Neural cell (in vitro differentiated cells): ENCODE results near the gene RBM33.

Experiments
- EP300 ChIP-seq: fragments of 450-650 bp; conservative IDR thresholded peaks from 2 replicates; pipeline ENCODE4 v1.6.1; 2014; ENCODE audit warnings: antibody characterized with exemption, mild to moderate bottlenecking, moderate library complexity; ENCODE audit not compliant: poor library complexity, severe bottlenecking
- EZH2 ChIP-seq: fragments of 200-600, 300-800 bp; shearing (Covaris generic), sonication (generic); IDR thresholded peaks from 2 replicates; pipeline ENCODE4 v1.6.1; 2014; ENCODE audit warnings: antibody characterized with exemption, low read length, borderline replicate concordance, mild to moderate bottlenecking; ENCODE audit not compliant: insufficient read depth, poor library complexity, severe bottlenecking
- MXI1 ChIP-seq: fragments of 450-650 bp; conservative IDR thresholded peaks from 2 replicates; pipeline ENCODE4 v1.6.1; 2014; ENCODE audit warnings: antibody characterized with exemption, mild to moderate bottlenecking; ENCODE audit not compliant: poor library complexity, severe bottlenecking
- POLR2AphosphoS5 ChIP-seq: IDR thresholded peaks from 2 replicates; pipeline ENCODE4 v1.6.1; 2012
- RAD21 ChIP-seq: fragments of 450-650 bp; conservative IDR thresholded peaks from 2 replicates; pipeline ENCODE4 v1.6.1; 2014; ENCODE audit warnings: antibody characterized with exemption, mild to moderate bottlenecking, moderate library complexity
- REST ChIP-seq: IDR thresholded peaks from 2 replicates; pipeline ENCODE4 v1.6.1; 2012; ENCODE audit warnings: borderline replicate concordance
- TF ChIP-seq, protein P1 (sequence below): fragments of 450-650 bp; IDR thresholded peaks from 2 replicates; pipeline ENCODE4 v1.5.1; 2014; ENCODE audit warnings: antibody characterized with exemption, mild to moderate bottlenecking, moderate library complexity; ENCODE audit not compliant: poor library complexity, severe bottlenecking

GRCh38 chr7:155796381-155797261 is 152.2 kb downstream of the RBM33 start:
- TF ChIP-seq, protein P1, sequence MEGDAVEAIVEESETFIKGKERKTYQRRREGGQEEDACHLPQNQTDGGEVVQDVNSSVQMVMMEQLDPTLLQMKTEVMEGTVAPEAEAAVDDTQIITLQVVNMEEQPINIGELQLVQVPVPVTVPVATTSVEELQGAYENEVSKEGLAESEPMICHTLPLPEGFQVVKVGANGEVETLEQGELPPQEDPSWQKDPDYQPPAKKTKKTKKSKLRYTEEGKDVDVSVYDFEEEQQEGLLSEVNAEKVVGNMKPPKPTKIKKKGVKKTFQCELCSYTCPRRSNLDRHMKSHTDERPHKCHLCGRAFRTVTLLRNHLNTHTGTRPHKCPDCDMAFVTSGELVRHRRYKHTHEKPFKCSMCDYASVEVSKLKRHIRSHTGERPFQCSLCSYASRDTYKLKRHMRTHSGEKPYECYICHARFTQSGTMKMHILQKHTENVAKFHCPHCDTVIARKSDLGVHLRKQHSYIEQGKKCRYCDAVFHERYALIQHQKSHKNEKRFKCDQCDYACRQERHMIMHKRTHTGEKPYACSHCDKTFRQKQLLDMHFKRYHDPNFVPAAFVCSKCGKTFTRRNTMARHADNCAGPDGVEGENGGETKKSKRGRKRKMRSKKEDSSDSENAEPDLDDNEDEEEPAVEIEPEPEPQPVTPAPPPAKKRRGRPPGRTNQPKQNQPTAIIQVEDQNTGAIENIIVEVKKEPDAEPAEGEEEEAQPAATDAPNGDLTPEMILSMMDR, result peak; percentile 77
- TF ChIP-seq POLR2AphosphoS5 (no peak), EZH2 (no peak), REST (no peak), RAD21 (peak; percentile 83), EP300 (no peak), MXI1 (no peak)
